Measurements from ENCODE around the gene NAT14.

DNA sequence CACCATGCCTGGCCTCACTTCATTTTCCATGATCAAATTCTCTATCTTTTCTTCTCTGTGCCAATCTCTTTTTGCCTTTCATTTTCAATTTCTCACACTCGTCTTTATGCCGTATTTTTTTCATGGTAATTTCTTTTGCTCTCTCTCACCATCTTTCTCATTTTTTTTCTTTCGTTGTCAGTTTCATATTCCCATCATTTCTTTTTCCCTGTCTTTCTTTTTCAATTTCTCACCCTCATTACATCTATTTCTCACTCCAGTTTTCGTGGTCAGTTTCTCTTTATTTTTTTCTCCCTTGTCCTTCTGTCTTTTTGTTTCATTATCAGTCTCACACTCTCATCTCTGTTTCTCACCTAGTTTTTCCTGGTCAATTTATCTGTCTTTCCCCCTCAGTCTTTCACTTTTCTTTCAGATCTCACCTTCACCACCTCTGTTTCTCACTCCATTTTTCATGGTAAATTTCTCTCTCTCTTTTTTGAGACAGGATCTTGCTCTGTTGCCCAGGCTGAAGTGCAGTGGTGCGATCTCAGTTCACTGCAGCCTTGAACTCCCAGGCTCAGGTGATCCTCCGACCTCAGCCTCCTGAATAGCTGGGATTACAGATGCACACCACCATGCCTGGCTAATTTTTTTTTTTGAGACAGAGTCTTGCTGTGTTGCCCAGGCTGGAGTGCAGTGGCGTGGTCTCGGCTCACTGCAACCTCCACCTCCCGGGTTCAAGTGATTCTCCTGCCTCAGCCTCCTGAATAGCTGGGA is 17.4 kb downstream of the NAT14 start:
- TF ChIP-seq CTCF (IDR thresholded peaks at IDR 0.05 in 2 of 3, conservative IDR thresholded peaks at IDR 0.05 in 1 of 3; ENCODE audit: borderline replicate concordance in 1 of 3, insufficient read depth in 1 of 3, low read depth in 2 of 3, low read length in 2 of 3) (no peak), EZH2phosphoT487 (IDR thresholded peaks at IDR 0.05; ENCODE audit: borderline replicate concordance) (no peak), YY1 (IDR thresholded peaks at IDR 0.05; ENCODE audit: extremely low read depth, insufficient replicate concordance, low read depth, low read length) (no peak), ZNF274 (IDR thresholded peaks at IDR 0.05; ENCODE audit: low read depth, low read length) (no peak), RAD21 (IDR thresholded peaks at IDR 0.05; ENCODE audit: low read depth) (no peak), ELF1 (IDR thresholded peaks at IDR 0.05; ENCODE audit: borderline replicate concordance, low read depth) (no peak), POLR2A (IDR thresholded peaks at IDR 0.05; ENCODE audit: borderline replicate concordance, extremely low read depth, insufficient read depth, insufficient read length) (no peak), ZFX (IDR thresholded peaks at IDR 0.05) (no peak), FOSL1 (IDR thresholded peaks at IDR 0.05; ENCODE audit: low read depth) (no peak), SIN3A (IDR thresholded peaks at IDR 0.05; ENCODE audit: low read depth) (no peak)
- TF ChIP-seq, protein P1, sequence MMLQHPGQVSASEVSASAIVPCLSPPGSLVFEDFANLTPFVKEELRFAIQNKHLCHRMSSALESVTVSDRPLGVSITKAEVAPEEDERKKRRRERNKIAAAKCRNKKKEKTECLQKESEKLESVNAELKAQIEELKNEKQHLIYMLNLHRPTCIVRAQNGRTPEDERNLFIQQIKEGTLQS (IDR thresholded peaks at IDR 0.05), result no peak
